HFF-Myc (cell line): ENCODE results near the gene AARSD1.

Experiments used
- DNase-seq: peaks from one replicate; pipeline ENCODE4 v3.0.0-alpha.2; 2011; ENCODE audit warnings: low read depth; ENCODE audit errors: extremely low read depth
- H3K4me3 ChIP-seq: replicated peaks from 2 replicates; pipeline ENCODE4 v1.5.1; 2011; ENCODE audit warnings: low read depth, mild to moderate bottlenecking, control low read depth, low read length
- CTCF ChIP-seq: IDR thresholded peaks from 2 replicates; pipeline ENCODE4 v1.5.1; 2012; ENCODE audit warnings: mild to moderate bottlenecking, low read depth, low read length, control low read depth; ENCODE audit errors: missing control alignments

AARSD1 gene

DNA sequence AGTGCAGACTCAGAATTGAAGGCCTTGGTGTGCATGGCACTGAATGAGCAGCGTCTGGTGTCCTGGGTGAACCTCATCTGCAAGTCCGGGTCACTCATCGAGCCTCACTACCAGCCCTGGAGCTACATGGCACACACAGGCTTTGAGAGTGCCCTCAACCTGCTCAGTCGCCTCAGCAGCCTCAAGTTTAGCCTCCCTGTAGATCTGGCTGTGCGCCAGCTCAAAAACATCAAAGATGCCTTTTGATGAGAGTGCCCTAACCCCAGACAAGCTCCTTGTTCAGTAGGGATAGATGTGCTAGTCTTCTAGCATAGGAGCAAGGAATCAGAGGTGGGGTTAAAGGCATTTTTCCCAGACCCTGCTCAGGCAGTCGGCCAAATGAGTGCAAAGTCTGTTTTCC, 27.2 kb upstream of the AARSD1 start:
- no peak overlapping the region for H3K4me3 ChIP-seq
- no peak for DNase-seq
- TF ChIP-seq CTCF = no peak

GRCh38 chr17:42989726-42990652, 25.7 kb upstream of the AARSD1 start:
- no peak for TF ChIP-seq CTCF
- no peak for DNase-seq

GRCh38 chr17:42989141-42989540, 24.9 kb upstream of the AARSD1 start:
- no peak for DNase-seq
- TF ChIP-seq CTCF = no peak
- no peak overlapping the region for H3K4me3 ChIP-seq

More at GRCh38 chr17:42989726-42990652, 25.7 kb upstream of the AARSD1 start:
- no peak overlapping the region for H3K4me3 ChIP-seq

DNA sequence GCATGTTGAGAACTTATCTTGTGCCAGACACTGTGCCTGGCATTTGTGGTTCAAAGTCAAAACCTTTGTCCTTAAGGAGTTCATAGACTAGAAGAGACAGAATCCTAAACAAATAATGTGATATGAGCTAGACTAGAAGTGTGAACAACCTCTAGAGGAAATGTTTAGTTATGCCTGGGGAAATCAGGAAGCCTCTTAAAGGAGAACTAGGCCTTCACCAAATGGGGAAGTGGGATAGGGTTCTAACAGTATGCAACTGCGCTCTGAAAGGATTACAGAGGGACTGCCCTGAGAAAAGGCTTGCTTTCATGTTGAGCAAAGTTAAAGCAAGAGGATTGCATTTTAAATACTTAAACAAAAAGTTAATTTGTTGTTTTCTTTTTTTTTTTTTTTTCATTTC, 21.0 kb upstream of the AARSD1 start:
- no peak for TF ChIP-seq CTCF
- no peak for DNase-seq
- H3K4me3 ChIP-seq = no peak overlapping the region

DNA sequence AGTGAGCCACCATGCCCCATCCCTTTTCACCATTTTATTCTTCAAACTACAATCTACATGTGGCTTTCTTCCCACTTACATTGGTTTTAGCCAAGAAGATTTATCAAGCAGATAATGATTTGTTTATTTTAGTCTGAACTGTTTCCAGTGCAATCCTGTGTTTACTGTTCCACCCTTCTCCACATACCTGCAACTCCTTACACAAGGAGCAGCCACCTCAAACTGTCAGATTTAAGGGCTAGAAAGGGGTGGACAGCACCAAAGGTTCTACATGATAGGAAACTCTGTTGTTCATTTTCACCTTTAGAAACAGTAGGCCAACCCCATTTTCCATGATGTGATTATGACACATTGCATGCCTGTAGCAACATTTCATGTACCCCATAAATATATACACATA, 18.0 kb upstream of the AARSD1 start:
- TF ChIP-seq CTCF = no peak
- H3K4me3 ChIP-seq = no peak overlapping the region
- DNase-seq = no peak

DNA sequence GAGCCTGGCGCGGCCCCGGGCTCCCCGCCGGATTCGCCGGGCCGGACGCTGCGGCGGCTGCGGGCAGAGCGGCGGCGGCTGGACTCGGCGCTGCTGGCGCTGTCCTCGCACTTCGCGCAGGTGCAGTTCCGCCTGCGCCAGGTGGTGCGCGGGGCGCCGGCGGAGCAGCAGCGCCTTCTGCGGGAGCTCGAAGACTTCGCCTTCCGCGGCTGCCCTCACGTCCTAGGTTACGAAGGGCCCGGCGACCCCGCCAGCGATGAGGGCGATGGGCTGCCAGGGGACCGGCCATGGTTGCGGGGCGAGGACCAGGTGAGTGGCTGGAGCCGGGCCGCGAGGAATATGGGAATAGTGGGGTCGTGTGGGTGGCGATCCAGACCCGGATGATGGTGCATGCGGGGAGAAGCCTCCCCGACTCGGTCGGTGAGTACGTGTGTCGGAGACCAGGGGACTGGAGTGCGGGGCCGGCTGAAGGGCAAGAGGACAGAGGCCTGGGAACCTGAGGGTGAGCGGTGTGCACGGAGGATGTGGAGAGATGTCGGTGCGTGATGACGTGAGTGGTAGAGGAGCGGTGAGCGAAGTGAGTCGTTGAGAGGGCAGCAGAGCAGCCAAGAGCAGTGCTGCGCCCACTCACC, 16.6 kb upstream of the AARSD1 start:
- H3K4me3 ChIP-seq = peak overlapping the region; percentile 88
- no peak for DNase-seq
- no peak for TF ChIP-seq CTCF
